Type B pancreatic cell (in vitro differentiated cells): Measurements from ENCODE around the gene AKAP9. TPM values are rescaled to one million over a fixed set of nuclear protein-coding genes. Genes with fewer than 3 reads are reported as not detected.

ENCODE experiments used
- DNase-seq: peaks from one replicate; pipeline ENCODE4 v3.0.0; 2021; ENCODE audit warnings: mixed read lengths; ENCODE audit not compliant: unreplicated experiment; ENCODE audit errors: extremely low spot score
- H3K27ac Mint-ChIP-seq: 2 replicates; pipeline ENCODE4 v1.8.0; 2021; ENCODE audit warnings: mild to moderate bottlenecking, mixed read lengths
- H3K27me3 Mint-ChIP-seq: 2 replicates; pipeline ENCODE4 v1.8.0; 2021; ENCODE audit warnings: mixed read lengths
- H3K36me3 Mint-ChIP-seq: 2 replicates; pipeline ENCODE4 v1.8.0; 2021; ENCODE audit warnings: mixed read lengths
- H3K4me1 Mint-ChIP-seq: one replicate; pipeline ENCODE4 v1.8.0; 2021; ENCODE audit warnings: mixed read lengths; ENCODE audit not compliant: unreplicated experiment
- H3K4me3 Mint-ChIP-seq: 2 replicates; pipeline ENCODE4 v1.8.0; 2021; ENCODE audit warnings: mild to moderate bottlenecking, mixed read lengths
- H3K9me3 Mint-ChIP-seq: 2 replicates; pipeline ENCODE4 v1.8.0; 2021; ENCODE audit warnings: mixed read lengths
- total RNA-seq: library from RNA; stranded (reverse); gene quantifications from 2 replicates; pipeline ENCODE4 v1.2.1, GENCODE V29; 2021; ENCODE audit warnings: low replicate concordance
- TF ChIP-seq, protein P1 (sequence below): fragments of 200-600 bp; sonication (generic); conservative IDR thresholded peaks from 2 replicates; pipeline ENCODE4 v1.5.0; 2021; ENCODE audit warnings: antibody characterized with exemption, mild to moderate bottlenecking

Gene AKAP9
- total RNA-seq, 1 donor from 2014 or later: 63.1 TPM

DNA sequence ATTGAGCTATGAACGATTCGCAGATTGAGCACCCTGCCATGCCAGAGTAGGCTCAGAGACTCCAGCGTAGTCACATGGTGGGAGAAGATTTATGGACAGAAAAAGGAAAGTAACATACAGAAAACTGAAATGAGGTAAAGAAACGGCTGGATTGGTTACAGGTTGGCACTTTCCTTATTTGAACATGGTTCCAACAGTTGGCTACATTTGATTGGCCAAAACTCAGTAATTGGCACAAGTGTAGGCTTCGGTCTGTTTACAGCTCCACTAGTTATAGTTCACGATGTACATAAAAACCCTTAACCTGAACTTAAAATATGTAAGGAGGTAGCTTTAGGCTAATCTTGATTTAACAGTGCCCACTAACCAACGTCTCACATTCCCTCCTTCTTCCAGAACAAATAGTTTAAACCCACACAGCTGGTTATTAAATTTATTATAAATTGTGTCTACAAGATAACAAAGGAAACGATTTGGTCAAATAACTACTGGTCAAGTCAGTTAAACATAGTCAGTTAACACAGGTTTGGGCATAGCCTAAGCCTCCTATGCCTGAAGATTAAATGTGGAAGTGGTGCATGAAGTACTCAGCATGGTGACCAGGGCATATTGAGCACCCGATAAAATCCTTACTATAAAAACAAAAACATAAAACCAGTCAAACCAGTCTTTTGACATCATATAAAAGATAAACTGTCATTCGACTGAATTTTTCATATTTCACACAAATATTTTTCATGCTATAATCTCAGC, 42.2 kb upstream of the AKAP9 start:
- H3K36me3 Mint-ChIP-seq: no peaks in the 10 kb centered on the region
- no peak overlapping the region for H3K4me3 Mint-ChIP-seq
- peaks cover 5% of the 10 kb centered on the region for H3K4me1 Mint-ChIP-seq
- no peaks in the 10 kb centered on the region for H3K27me3 Mint-ChIP-seq
- TF ChIP-seq, protein P1, sequence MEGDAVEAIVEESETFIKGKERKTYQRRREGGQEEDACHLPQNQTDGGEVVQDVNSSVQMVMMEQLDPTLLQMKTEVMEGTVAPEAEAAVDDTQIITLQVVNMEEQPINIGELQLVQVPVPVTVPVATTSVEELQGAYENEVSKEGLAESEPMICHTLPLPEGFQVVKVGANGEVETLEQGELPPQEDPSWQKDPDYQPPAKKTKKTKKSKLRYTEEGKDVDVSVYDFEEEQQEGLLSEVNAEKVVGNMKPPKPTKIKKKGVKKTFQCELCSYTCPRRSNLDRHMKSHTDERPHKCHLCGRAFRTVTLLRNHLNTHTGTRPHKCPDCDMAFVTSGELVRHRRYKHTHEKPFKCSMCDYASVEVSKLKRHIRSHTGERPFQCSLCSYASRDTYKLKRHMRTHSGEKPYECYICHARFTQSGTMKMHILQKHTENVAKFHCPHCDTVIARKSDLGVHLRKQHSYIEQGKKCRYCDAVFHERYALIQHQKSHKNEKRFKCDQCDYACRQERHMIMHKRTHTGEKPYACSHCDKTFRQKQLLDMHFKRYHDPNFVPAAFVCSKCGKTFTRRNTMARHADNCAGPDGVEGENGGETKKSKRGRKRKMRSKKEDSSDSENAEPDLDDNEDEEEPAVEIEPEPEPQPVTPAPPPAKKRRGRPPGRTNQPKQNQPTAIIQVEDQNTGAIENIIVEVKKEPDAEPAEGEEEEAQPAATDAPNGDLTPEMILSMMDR: no peak
- no peak overlapping the region for H3K27ac Mint-ChIP-seq
- DNase-seq: no peak
- H3K9me3 Mint-ChIP-seq: no peaks in the 10 kb centered on the region

DNA sequence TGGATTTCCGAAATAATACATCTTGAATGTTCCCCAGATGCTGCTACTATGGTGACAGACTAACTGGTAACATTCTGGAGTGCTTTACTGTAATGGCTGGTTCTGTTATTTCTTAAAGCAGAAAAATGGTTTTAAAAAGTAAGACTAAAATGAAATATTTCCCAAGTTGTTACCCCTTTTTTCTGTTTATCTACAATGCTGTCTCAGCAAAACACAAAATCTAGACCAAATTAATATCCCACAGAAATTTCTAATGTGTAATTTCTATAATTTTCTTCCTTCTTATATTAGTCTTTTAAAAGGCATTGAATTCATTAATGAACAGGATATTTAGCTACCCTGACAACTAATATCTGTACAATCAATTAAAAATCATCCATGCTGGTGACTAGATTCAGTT, 41.1 kb upstream of the AKAP9 start:
- H3K27me3 Mint-ChIP-seq: no peaks in the 10 kb centered on the region
- H3K9me3 Mint-ChIP-seq: no peaks in the 10 kb centered on the region
- H3K4me1 Mint-ChIP-seq: peaks cover 5% of the 10 kb centered on the region
- H3K27ac Mint-ChIP-seq: no peak overlapping the region
- H3K4me3 Mint-ChIP-seq: no peak overlapping the region
- no peaks in the 10 kb centered on the region for H3K36me3 Mint-ChIP-seq
- TF ChIP-seq, protein P1: no peak
- no peak for DNase-seq

- no peaks in the 10 kb centered on the region for H3K4me1 Mint-ChIP-seq
- no peaks in the 10 kb centered on the region for H3K36me3 Mint-ChIP-seq
- DNase-seq: no peak
- no peaks in the 10 kb centered on the region for H3K27me3 Mint-ChIP-seq
- no peaks in the 10 kb centered on the region for H3K9me3 Mint-ChIP-seq
- no peak overlapping the region for H3K4me3 Mint-ChIP-seq
- TF ChIP-seq, protein P1: no peak
- H3K27ac Mint-ChIP-seq: no peak overlapping the region
Observed at GRCh38 chr7:91910171-91910570, 30.5 kb upstream of the AKAP9 start.

GRCh38 chr7:91911121-91911520, 29.5 kb upstream of the AKAP9 start:
- Mint-ChIP-seq H3K27ac (no peak overlapping the region), H3K4me1 (no peaks in the 10 kb centered on the region), H3K27me3 (no peaks in the 10 kb centered on the region), H3K4me3 (no peak overlapping the region), H3K36me3 (no peaks in the 10 kb centered on the region), H3K9me3 (no peaks in the 10 kb centered on the region)
- DNase-seq: no peak
- TF ChIP-seq, protein P1: no peak

- TF ChIP-seq, protein P1: no peak
- no peak for DNase-seq
- H3K4me1 Mint-ChIP-seq: no peaks in the 10 kb centered on the region
- H3K27me3 Mint-ChIP-seq: no peaks in the 10 kb centered on the region
- no peak overlapping the region for H3K27ac Mint-ChIP-seq
- H3K9me3 Mint-ChIP-seq: no peaks in the 10 kb centered on the region
- H3K36me3 Mint-ChIP-seq: no peaks in the 10 kb centered on the region
- no peak overlapping the region for H3K4me3 Mint-ChIP-seq
Observed at GRCh38 chr7:91912494-91912893, 28.2 kb upstream of the AKAP9 start.

- Mint-ChIP-seq H3K27me3 (no peaks in the 10 kb centered on the region), H3K4me1 (no peaks in the 10 kb centered on the region), H3K4me3 (no peak overlapping the region), H3K27ac (no peak overlapping the region), H3K9me3 (no peaks in the 10 kb centered on the region), H3K36me3 (no peaks in the 10 kb centered on the region)
- DNase-seq: no peak
- TF ChIP-seq, protein P1: no peak
Observed at GRCh38 chr7:91913612-91914011, 27.1 kb upstream of the AKAP9 start.
